Liver (tissue), 9 donors: ENCODE measurements around the gene HOATZ. TPM values are rescaled to one million over a fixed set of nuclear protein-coding genes. Genes with fewer than 3 reads are reported as not detected.

Experiments
- DNase-seq: peaks from one replicate; pipeline ENCODE4 v3.0.0-alpha.2; 2017; ENCODE audit warnings: low spot score
- H3K27ac ChIP-seq, 2 donors: one replicate each; pipeline ENCODE4 v1.7.0; 2013; ENCODE audit warnings: inconsistent platforms in 2 of 2, low read length in 2 of 2, control low read depth in 1 of 2, low read depth in 1 of 2, mild to moderate bottlenecking in 1 of 2
- H3K27me3 ChIP-seq, 4 donors: one replicate each; pipeline versions ENCODE4 v1.6.1 to v1.7.0; 2013; ENCODE audit warnings: low read length in 3 of 4, inconsistent platforms in 1 of 4, mild to moderate bottlenecking in 1 of 4, moderate library complexity in 1 of 4; ENCODE audit not compliant: control insufficient read depth in 4 of 4, insufficient read depth in 4 of 4
- H3K36me3 ChIP-seq, 4 donors: one replicate each; pipeline versions ENCODE4 v1.6.1 to v1.7.0; 2013; ENCODE audit warnings: low read length in 3 of 4, mild to moderate bottlenecking in 3 of 4, low read depth in 1 of 4, moderate library complexity in 1 of 4; ENCODE audit not compliant: control insufficient read depth in 4 of 4, insufficient read depth in 3 of 4
- H3K4me1 ChIP-seq, 4 donors: one replicate each; pipeline versions ENCODE4 v1.6.1 to v1.7.0; 2013; ENCODE audit warnings: low read length in 3 of 4, mild to moderate bottlenecking in 3 of 4, moderate library complexity in 1 of 4; ENCODE audit not compliant: control insufficient read depth in 4 of 4, insufficient read depth in 4 of 4
- H3K4me3 ChIP-seq, 3 donors: one replicate each; pipeline versions ENCODE4 v1.6.1 to v1.7.0; 2013; ENCODE audit warnings: low read length in 3 of 3, control low read depth in 1 of 3, low read depth in 1 of 3, mild to moderate bottlenecking in 1 of 3
- H3K9ac ChIP-seq, 2 donors: one replicate each; pipeline ENCODE4 v1.7.0; 2013; ENCODE audit warnings: low read length in 2 of 2, mild to moderate bottlenecking in 2 of 2, moderate library complexity in 2 of 2, control low read depth in 1 of 2, low read depth in 1 of 2
- H3K9me3 ChIP-seq, 4 donors: one replicate each; pipeline versions ENCODE4 v1.6.1 to v1.7.0; 2013; ENCODE audit warnings: low read length in 3 of 4; ENCODE audit not compliant: control insufficient read depth in 4 of 4
- EGR1 ChIP-seq, 2 donors: IDR thresholded peaks; 2 replicates each; pipeline ENCODE4 v1.6.1; 2016 to 2018; ENCODE audit warnings: antibody characterized with exemption in 2 of 2, low read depth in 2 of 2
- FOXA1 ChIP-seq: IDR thresholded peaks from 2 replicates; pipeline ENCODE4 v1.6.1; 2016; ENCODE audit warnings: antibody characterized with exemption
- FOXA2 ChIP-seq: IDR thresholded peaks from 2 replicates; pipeline ENCODE4 v1.6.1; 2016; ENCODE audit warnings: antibody characterized with exemption
- GABPA ChIP-seq, 2 donors: IDR thresholded peaks in 1 of 2; conservative IDR thresholded peaks in 1 of 2; 2 replicates each; pipeline ENCODE4 v1.6.1; 2016; ENCODE audit warnings: antibody characterized with exemption in 2 of 2, mild to moderate bottlenecking in 1 of 2, moderate library complexity in 1 of 2
- HNF4A ChIP-seq, 2 donors: conservative IDR thresholded peaks; 2 replicates each; pipeline ENCODE4 v1.6.1; 2016; ENCODE audit warnings: antibody characterized with exemption in 2 of 2, mild to moderate bottlenecking in 2 of 2
- HNF4G ChIP-seq: IDR thresholded peaks from 2 replicates; pipeline ENCODE4 v1.6.1; 2016; ENCODE audit warnings: antibody characterized with exemption
- JUND ChIP-seq, 2 donors: IDR thresholded peaks; 2 replicates each; pipeline ENCODE4 v1.6.1; 2016; ENCODE audit warnings: antibody characterized with exemption in 2 of 2
- NR2F2 ChIP-seq: IDR thresholded peaks from 2 replicates; pipeline ENCODE4 v1.6.1; 2016; ENCODE audit warnings: antibody characterized with exemption
- RXRA ChIP-seq, 2 donors: IDR thresholded peaks; 2 replicates each; pipeline ENCODE4 v1.6.1; 2017 to 2018; ENCODE audit warnings: antibody characterized with exemption in 2 of 2, mild to moderate bottlenecking in 1 of 2
- SP1 ChIP-seq: IDR thresholded peaks from 2 replicates; pipeline ENCODE4 v1.6.1; 2018; ENCODE audit warnings: antibody characterized with exemption, mild to moderate bottlenecking
- TAF1 ChIP-seq: conservative IDR thresholded peaks from 2 replicates; pipeline ENCODE4 v1.6.1; 2016; ENCODE audit warnings: antibody characterized with exemption, mild to moderate bottlenecking
- YY1 ChIP-seq: IDR thresholded peaks from 2 replicates; pipeline ENCODE4 v1.6.1; 2016; ENCODE audit warnings: antibody characterized with exemption, mild to moderate bottlenecking
- WGBS: extraction: QIAGEN DNeasy Blood & Tissue Kit; methylation state at CpG from one replicate; pipeline ENCODE4 v1.1.7; 2013; 5-methylcytosine and 5-hydroxymethylcytosine counted together
- polyA plus RNA-seq, 2 donors: library from polyadenylated mRNA; stranded (reverse) in 1 of 2; unstranded in 1 of 2; fragments of 200-250 nt in 1 of 2; fragments of >200 nt in 1 of 2; fragmentation: Nextera tagmentation in 1 of 2; extraction: Ambion mirVana in 1 of 2; gene quantifications; one replicate each; pipeline versions ENCODE4 v1.2.1 to v1.2.3, GENCODE V29; 2013 to 2015
- total RNA-seq, 2 donors: library from RNA; depleted of rRNA; stranded (reverse); fragments of >200 nt; gene quantifications; one replicate each; pipeline ENCODE4 v1.2.3, GENCODE V29; 2014
- TF ChIP-seq, protein P1 (sequence below): IDR thresholded peaks from 2 replicates; pipeline ENCODE4 v1.6.1; 2016; ENCODE audit warnings: antibody characterized with exemption
- TF ChIP-seq, protein P2 (sequence below): fragments of 150-350 bp; IDR thresholded peaks from 2 replicates; pipeline ENCODE4 v1.5.1; 2017; ENCODE audit warnings: improper control_type of control experiment, low read depth, low read length; ENCODE audit not compliant: missing input control
- TF ChIP-seq, protein P3 (sequence below): IDR thresholded peaks from 2 replicates; pipeline ENCODE4 v1.6.1; 2016; ENCODE audit warnings: antibody characterized with exemption, mild to moderate bottlenecking
- TF ChIP-seq, protein P4 (sequence below): IDR thresholded peaks from 2 replicates; pipeline ENCODE4 v1.6.1; 2016; ENCODE audit warnings: antibody characterized with exemption
- donor health status: healthy.
- donor health status: healthy.
- donor health status: healthy.
- donor health status: healthy.
- donor health status: healthy.

The HOATZ gene
- total and polyA plus RNA-seq, 4 donors: not detected

DNA sequence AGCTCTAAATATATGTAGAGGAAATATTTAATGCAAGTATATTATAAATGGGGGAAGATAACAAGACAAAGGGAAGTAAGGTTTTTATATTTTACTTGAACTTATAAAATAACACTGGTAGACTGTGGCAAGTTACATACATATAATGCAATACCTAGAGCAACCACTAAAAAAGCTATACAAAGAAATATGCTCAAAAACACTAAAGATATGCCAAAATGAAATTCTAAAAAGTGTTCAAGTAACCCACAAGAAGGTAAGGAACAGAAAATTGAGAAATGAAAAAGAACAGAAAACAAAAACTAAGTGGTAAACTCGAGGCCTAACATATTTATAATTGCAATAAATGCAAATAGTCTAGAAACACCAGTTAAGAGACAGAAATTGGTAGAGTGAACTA is 34.9 kb upstream of the HOATZ start:
- Histone ChIP-seq H3K27me3 (no peaks in the 10 kb centered on the region), H3K36me3 (no peaks in the 10 kb centered on the region), H3K27ac (no peak overlapping the region), H3K4me1 (no peaks in the 10 kb centered on the region), H3K9me3 (peaks cover 0 to 3% (median 2%) of the 10 kb centered on the region in 4 donors), H3K4me3 (no peak overlapping the region), H3K9ac (no peak overlapping the region)
- 78% methylated on average over 1 of the region's 1 CpG for WGBS
- no peak for DNase-seq
- TF ChIP-seq YY1 (no peak), SP1 (no peak), HNF4A (conservative IDR thresholded peaks at IDR 0.05) (no peak), GABPA (IDR thresholded peaks at IDR 0.05 in 1 of 2, conservative IDR thresholded peaks at IDR 0.05 in 1 of 2) (no peak), NR2F2 (no peak), HNF4G (no peak)
- TF ChIP-seq, protein P1, sequence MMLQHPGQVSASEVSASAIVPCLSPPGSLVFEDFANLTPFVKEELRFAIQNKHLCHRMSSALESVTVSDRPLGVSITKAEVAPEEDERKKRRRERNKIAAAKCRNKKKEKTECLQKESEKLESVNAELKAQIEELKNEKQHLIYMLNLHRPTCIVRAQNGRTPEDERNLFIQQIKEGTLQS: no peak
- TF ChIP-seq, protein P2, sequence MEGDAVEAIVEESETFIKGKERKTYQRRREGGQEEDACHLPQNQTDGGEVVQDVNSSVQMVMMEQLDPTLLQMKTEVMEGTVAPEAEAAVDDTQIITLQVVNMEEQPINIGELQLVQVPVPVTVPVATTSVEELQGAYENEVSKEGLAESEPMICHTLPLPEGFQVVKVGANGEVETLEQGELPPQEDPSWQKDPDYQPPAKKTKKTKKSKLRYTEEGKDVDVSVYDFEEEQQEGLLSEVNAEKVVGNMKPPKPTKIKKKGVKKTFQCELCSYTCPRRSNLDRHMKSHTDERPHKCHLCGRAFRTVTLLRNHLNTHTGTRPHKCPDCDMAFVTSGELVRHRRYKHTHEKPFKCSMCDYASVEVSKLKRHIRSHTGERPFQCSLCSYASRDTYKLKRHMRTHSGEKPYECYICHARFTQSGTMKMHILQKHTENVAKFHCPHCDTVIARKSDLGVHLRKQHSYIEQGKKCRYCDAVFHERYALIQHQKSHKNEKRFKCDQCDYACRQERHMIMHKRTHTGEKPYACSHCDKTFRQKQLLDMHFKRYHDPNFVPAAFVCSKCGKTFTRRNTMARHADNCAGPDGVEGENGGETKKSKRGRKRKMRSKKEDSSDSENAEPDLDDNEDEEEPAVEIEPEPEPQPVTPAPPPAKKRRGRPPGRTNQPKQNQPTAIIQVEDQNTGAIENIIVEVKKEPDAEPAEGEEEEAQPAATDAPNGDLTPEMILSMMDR: no peak

- H3K4me1 ChIP-seq: no peaks in the 10 kb centered on the region
- TF ChIP-seq, protein P3, sequence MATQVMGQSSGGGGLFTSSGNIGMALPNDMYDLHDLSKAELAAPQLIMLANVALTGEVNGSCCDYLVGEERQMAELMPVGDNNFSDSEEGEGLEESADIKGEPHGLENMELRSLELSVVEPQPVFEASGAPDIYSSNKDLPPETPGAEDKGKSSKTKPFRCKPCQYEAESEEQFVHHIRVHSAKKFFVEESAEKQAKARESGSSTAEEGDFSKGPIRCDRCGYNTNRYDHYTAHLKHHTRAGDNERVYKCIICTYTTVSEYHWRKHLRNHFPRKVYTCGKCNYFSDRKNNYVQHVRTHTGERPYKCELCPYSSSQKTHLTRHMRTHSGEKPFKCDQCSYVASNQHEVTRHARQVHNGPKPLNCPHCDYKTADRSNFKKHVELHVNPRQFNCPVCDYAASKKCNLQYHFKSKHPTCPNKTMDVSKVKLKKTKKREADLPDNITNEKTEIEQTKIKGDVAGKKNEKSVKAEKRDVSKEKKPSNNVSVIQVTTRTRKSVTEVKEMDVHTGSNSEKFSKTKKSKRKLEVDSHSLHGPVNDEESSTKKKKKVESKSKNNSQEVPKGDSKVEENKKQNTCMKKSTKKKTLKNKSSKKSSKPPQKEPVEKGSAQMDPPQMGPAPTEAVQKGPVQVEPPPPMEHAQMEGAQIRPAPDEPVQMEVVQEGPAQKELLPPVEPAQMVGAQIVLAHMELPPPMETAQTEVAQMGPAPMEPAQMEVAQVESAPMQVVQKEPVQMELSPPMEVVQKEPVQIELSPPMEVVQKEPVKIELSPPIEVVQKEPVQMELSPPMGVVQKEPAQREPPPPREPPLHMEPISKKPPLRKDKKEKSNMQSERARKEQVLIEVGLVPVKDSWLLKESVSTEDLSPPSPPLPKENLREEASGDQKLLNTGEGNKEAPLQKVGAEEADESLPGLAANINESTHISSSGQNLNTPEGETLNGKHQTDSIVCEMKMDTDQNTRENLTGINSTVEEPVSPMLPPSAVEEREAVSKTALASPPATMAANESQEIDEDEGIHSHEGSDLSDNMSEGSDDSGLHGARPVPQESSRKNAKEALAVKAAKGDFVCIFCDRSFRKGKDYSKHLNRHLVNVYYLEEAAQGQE: no peak
- TF ChIP-seq EGR1 (IDR thresholded peaks at IDR 0.05; ENCODE audit: low read depth in 2 of 2) (no peak), HNF4G (no peak), NR2F2 (no peak), FOXA2 (no peak), YY1 (no peak)
- TF ChIP-seq, protein P4, sequence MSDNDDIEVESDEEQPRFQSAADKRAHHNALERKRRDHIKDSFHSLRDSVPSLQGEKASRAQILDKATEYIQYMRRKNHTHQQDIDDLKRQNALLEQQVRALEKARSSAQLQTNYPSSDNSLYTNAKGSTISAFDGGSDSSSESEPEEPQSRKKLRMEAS: no peak
- H3K4me3 ChIP-seq: no peak overlapping the region
- DNase-seq: no peak
- H3K27ac ChIP-seq: no peak overlapping the region
- no peak overlapping the region for H3K9ac ChIP-seq
- peaks cover 0 to 2% (median 0%) of the 10 kb centered on the region in 4 donors for H3K27me3 ChIP-seq
- peaks cover 0 to 2% (median 0%) of the 10 kb centered on the region in 4 donors for H3K36me3 ChIP-seq
- H3K9me3 ChIP-seq: peaks cover 1 to 9% (median 3%) of the 10 kb centered on the region in 4 donors
These were observed 31.1 kb upstream of the HOATZ start for GRCh38 chr11:111483431-111483830.

DNA sequence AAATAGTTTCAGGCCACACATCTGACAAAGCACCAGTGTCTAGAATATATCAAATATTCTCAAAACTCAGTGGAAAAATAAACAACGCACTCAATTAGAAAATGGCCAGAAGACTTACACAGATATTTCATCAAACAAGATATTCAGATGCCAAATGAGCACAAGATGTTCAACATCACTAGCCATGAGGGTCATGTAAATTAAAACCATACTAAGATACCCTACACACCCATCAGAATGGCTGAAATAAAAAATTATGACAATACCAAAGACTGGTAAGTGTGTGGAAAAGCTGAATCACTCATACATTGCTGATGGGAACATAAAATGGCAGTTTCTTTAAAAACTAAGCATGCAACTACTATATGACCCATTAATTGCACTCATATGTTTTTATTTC is 24.1 kb upstream of the HOATZ start:
- H3K4me3 ChIP-seq: no peak overlapping the region
- no peak for TF ChIP-seq JUND (IDR thresholded peaks at IDR 0.05)
- TF ChIP-seq, protein P3: no peak
- no peak for TF ChIP-seq FOXA2
- no peak for TF ChIP-seq TAF1
- TF ChIP-seq RXRA (IDR thresholded peaks at IDR 0.05): no peak
- TF ChIP-seq HNF4A (conservative IDR thresholded peaks at IDR 0.05): no peak
- no peak for TF ChIP-seq SP1
- TF ChIP-seq, protein P4: no peak
- TF ChIP-seq NR2F2: no peak
- TF ChIP-seq, protein P1: no peak
- no peak for TF ChIP-seq EGR1 (IDR thresholded peaks at IDR 0.05; ENCODE audit: low read depth in 2 of 2)
- TF ChIP-seq FOXA1: no peak
- 97% methylated on average over 1 of the region's 1 CpG for WGBS

More for the DNA sequence above, 24.1 kb upstream of the HOATZ start:
- Histone ChIP-seq H3K36me3 (peaks cover 0 to 2% (median 0%) of the 10 kb centered on the region in 4 donors), H3K27ac (no peak overlapping the region), H3K4me1 (no peaks in the 10 kb centered on the region), H3K9ac (no peak overlapping the region), H3K27me3 (peaks cover 0 to 2% (median 0%) of the 10 kb centered on the region in 4 donors), H3K9me3 (peaks cover 0 to 10% (median under 1%) of the 10 kb centered on the region in 4 donors)
- no peak for DNase-seq
